ENCODE results near the gene ZNF853.

DNA sequence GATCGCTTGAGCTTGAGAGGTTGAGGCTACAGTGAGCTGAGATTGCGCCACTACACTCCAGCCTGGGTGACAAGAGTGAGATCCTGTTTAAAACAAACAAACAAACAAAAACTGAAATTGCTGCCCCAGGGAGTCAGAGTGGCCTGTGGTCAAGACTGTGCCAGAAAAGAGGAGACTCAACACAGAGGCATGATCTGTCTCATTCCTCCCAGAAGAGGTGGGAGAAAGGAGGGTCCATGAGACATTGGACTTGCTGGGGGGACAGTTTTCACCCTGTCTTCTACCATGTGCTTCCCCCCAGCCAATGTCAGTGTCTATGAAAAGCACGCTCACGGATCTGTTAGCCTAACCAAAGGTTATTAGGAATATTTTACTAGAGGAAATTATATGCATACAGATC, 3.2 kb downstream of the ZNF853 start:
- TF ChIP-seq CTCF (IDR thresholded peaks at IDR 0.05) (no peak), EZH2 (IDR thresholded peaks at IDR 0.05; ENCODE audit: borderline replicate concordance, insufficient read depth, low read depth, low read length, poor library complexity, severe bottlenecking) (no peak)

All from B cell (primary cell).